H54 (cell line): ENCODE measurements around the gene FAM89B.

Experiments
- DNase-seq: peaks from one replicate; pipeline ENCODE4 v3.0.0; 2011; ENCODE audit warnings: low spot score, mixed read lengths; ENCODE audit not compliant: insufficient read length
- FAIRE-seq: peaks from 3 replicates; lab custom pipeline; 2011; peaks lifted over from hg19 to GRCh38; lab: Jason Lieb, UNC
- POLR2A ChIP-seq: IDR thresholded peaks from 2 replicates; pipeline ENCODE4 v1.6.1; 2011; ENCODE audit warnings: low read depth, mild to moderate bottlenecking, low read length

Gene FAM89B

GRCh38 chr11:65546217-65546958 lies 25.9 kb upstream of the FAM89B start:
- TF ChIP-seq POLR2A, result no peak
- FAIRE-seq (no peak), DNase-seq (no peak)

- FAIRE-seq (no peak), DNase-seq (no peak)
- TF ChIP-seq POLR2A, result no peak
Observed at GRCh38 chr11:65547446-65548125, 24.8 kb upstream of the FAM89B start.

GRCh38 chr11:65548395-65548794 lies 23.9 kb upstream of the FAM89B start:
- FAIRE-seq, result no peak
- TF ChIP-seq POLR2A, result no peak
- DNase-seq, result no peak

- FAIRE-seq (no peak), DNase-seq (no peak)
- TF ChIP-seq POLR2A, result no peak
Observed at GRCh38 chr11:65549096-65549495, 23.2 kb upstream of the FAM89B start.

GRCh38 chr11:65551572-65552387 lies 20.6 kb upstream of the FAM89B start:
- FAIRE-seq (no peak), DNase-seq (no peak)
- no peak for TF ChIP-seq POLR2A

GRCh38 chr11:65552388-65552951 lies 19.9 kb upstream of the FAM89B start:
- FAIRE-seq, result no peak
- DNase-seq, result no peak
- TF ChIP-seq POLR2A, result 0 out of 2 replicates have a peak, but pooled peaks have one; percentile 4

- no peak for DNase-seq
- no peak for TF ChIP-seq POLR2A
- FAIRE-seq, result no peak
Observed at GRCh38 chr11:65553301-65554001, 18.9 kb upstream of the FAM89B start.

GRCh38 chr11:65554057-65554818 lies 18.1 kb upstream of the FAM89B start:
- FAIRE-seq, result no peak
- no peak for TF ChIP-seq POLR2A

GRCh38 chr11:65554842-65555430 lies 17.4 kb upstream of the FAM89B start:
- no peak for TF ChIP-seq POLR2A
- no peak for FAIRE-seq
- DNase-seq, result no peak

More at GRCh38 chr11:65554057-65554818, 18.1 kb upstream of the FAM89B start:
- DNase-seq, result no peak

GRCh38 chr11:65555693-65556231 lies 16.6 kb upstream of the FAM89B start:
- peak; percentile 53 for FAIRE-seq
- peak; percentile 41; the same call in 1 of the 2 replicates for TF ChIP-seq POLR2A
- DNase-seq, result peak; percentile 92

- TF ChIP-seq POLR2A, result no peak
- DNase-seq (no peak), FAIRE-seq (no peak)
Observed at GRCh38 chr11:65556470-65557279, 15.7 kb upstream of the FAM89B start.
